GM10847 (cell line): ENCODE results near the gene PPEF1.

Experiments used
- POLR2A ChIP-seq: IDR thresholded peaks from 2 replicates; pipeline ENCODE4 v1.6.1; 2011; ENCODE audit not compliant: insufficient read length; ENCODE audit errors: extremely low read depth

Gene PPEF1

GRCh38 chrX:18687856-18688495 lies 19.5 kb upstream of the PPEF1 start:
- TF ChIP-seq POLR2A = no peak

GRCh38 chrX:18691431-18691830 lies 16.0 kb upstream of the PPEF1 start:
- TF ChIP-seq POLR2A = no peak

- TF ChIP-seq POLR2A = no peak
Observed at GRCh38 chrX:18692541-18692940, 14.9 kb upstream of the PPEF1 start.

- TF ChIP-seq POLR2A = no peak
Observed at GRCh38 chrX:18696653-18697052, 10.8 kb upstream of the PPEF1 start.

- no peak for TF ChIP-seq POLR2A
Observed at GRCh38 chrX:18698737-18699650, 8.5 kb upstream of the PPEF1 start.

GRCh38 chrX:18701621-18702361 lies 5.7 kb upstream of the PPEF1 start:
- no peak for TF ChIP-seq POLR2A

GRCh38 chrX:18702362-18703195 lies 4.9 kb upstream of the PPEF1 start:
- TF ChIP-seq POLR2A = no peak

- TF ChIP-seq POLR2A = no peak
Observed at GRCh38 chrX:18709833-18710232, 2.4 kb downstream of the PPEF1 start.

GRCh38 chrX:18714910-18715309 lies 7.5 kb downstream of the PPEF1 start:
- TF ChIP-seq POLR2A = no peak

- TF ChIP-seq POLR2A = no peak
Observed at GRCh38 chrX:18719852-18720251, 12.4 kb downstream of the PPEF1 start.

- TF ChIP-seq POLR2A = no peak
Observed at GRCh38 chrX:18721683-18722499, 14.4 kb downstream of the PPEF1 start.

GRCh38 chrX:18722500-18723071 lies 15.1 kb downstream of the PPEF1 start:
- no peak for TF ChIP-seq POLR2A

GRCh38 chrX:18725310-18725943 lies 18.0 kb downstream of the PPEF1 start:
- TF ChIP-seq POLR2A = no peak
